Choroid plexus epithelial cell (primary cell): ENCODE data around the gene IFITM1.
"Not testable (repeated sequence)": the region's sequence is repeated elsewhere in the genome, so short reads cannot be mapped to it uniquely, and the experiment has no call there.

Experiments
- DNase-seq: peaks from one replicate; pipeline ENCODE4 v3.0.0-alpha.2; 2010; ENCODE audit warnings: low read depth
- H3K4me3 ChIP-seq: 2 replicates; pipeline ENCODE4 v1.5.1; 2011; ENCODE audit warnings: low read depth, mild to moderate bottlenecking, control low read depth, low read length, moderate library complexity
- CTCF ChIP-seq: conservative IDR thresholded peaks from 2 replicates; pipeline ENCODE4 v1.5.1; 2011; ENCODE audit warnings: low read depth, mild to moderate bottlenecking, control low read depth, inconsistent platforms, low read length, moderate library complexity

Gene IFITM1

GRCh38 chr11:305844-306211, 8.0 kb upstream of the IFITM1 start:
- DNase-seq: no peak
- H3K4me3 ChIP-seq: no peak overlapping the region
- TF ChIP-seq CTCF: no peak

- DNase-seq: no peak
- TF ChIP-seq CTCF: no peak
- H3K4me3 ChIP-seq: no peak overlapping the region
Measured at GRCh38 chr11:306645-307371, 7.0 kb upstream of the IFITM1 start.

GRCh38 chr11:307766-308708, 5.8 kb upstream of the IFITM1 start, which contains the start of gene IFITM2:
IFITM2 (plus strand) TSS chr11:307816; CDS start chr11:308193, 377 bp downstream.
- peak; percentile 84 for DNase-seq
- H3K4me3 ChIP-seq: peak within 1 kb of the TSS; percentile 66

GRCh38 chr11:308740-309665, 4.8 kb upstream of the IFITM1 start:
- peak overlapping the region; percentile 55 for H3K4me3 ChIP-seq
- DNase-seq: not testable (repeated sequence)

- peak; percentile 23 for DNase-seq
- peak overlapping the region; percentile 55 for H3K4me3 ChIP-seq
Measured at GRCh38 chr11:309979-310572, 3.8 kb upstream of the IFITM1 start.

GRCh38 chr11:311013-311748, 2.7 kb upstream of the IFITM1 start:
- peak overlapping the region; percentile 28 for H3K4me3 ChIP-seq
- not testable (repeated sequence) for DNase-seq

- DNase-seq: peak; percentile 29
- TF ChIP-seq CTCF: no peak
- H3K4me3 ChIP-seq: peak overlapping the region; percentile 6
Measured at GRCh38 chr11:312092-312816, 1.6 kb upstream of the IFITM1 start.

GRCh38 chr11:313304-313786, 495 bp upstream of the IFITM1 start:
- no peak for DNase-seq
- no peak for TF ChIP-seq CTCF
- no peak overlapping the region for H3K4me3 ChIP-seq

- DNase-seq: peak; percentile 31
Measured at GRCh38 chr11:314554-314875, 675 bp downstream of the IFITM1 start.

More at GRCh38 chr11:314554-314875, 675 bp downstream of the IFITM1 start:
- H3K4me3 ChIP-seq: peak overlapping the region; percentile 76
